ENCODE data around the gene NEGR1. TPM values are rescaled to one million over a fixed set of nuclear protein-coding genes. Genes with fewer than 3 reads are reported as not detected.

Gene NEGR1
- total and polyA plus RNA-seq, 2 donors (not counting 3 experiments of a cell fraction or from before 2014, with no cell fraction given), result 6.8 to 21.8 TPM

- Histone ChIP-seq H3K4me2 (ENCODE audit: insufficient read depth, low read length) (no peak overlapping the region), H4K20me1 (replicated peaks; ENCODE audit: control insufficient read depth, extremely low read depth, insufficient read depth, low read length) (no peaks in the 10 kb centered on the region), H3K9ac (replicated peaks; ENCODE audit: extremely low read depth, insufficient read depth, low read length) (no peak overlapping the region), H3K79me2 (ENCODE audit: control insufficient read depth, insufficient read depth, low read length) (no peaks in the 10 kb centered on the region), H3K9me3 (replicated peaks; ENCODE audit: control insufficient read depth, insufficient read depth, low read length) (no peaks in the 10 kb centered on the region), H3K27me3 (ENCODE audit: control insufficient read depth in 2 of 2, insufficient read depth in 2 of 2, low read length in 2 of 2) (no peaks in the 10 kb centered on the region), H3K4me1 (ENCODE audit: control insufficient read depth, extremely low read depth, insufficient read depth, low read length) (no peaks in the 10 kb centered on the region), H2AFZ (ENCODE audit: low read depth, low read length) (no peak overlapping the region), H3K36me3 (ENCODE audit: control insufficient read depth in 2 of 2, extremely low read depth in 1 of 2, insufficient read depth in 2 of 2, low read length in 2 of 2) (no peaks in the 10 kb centered on the region), H3K4me3 (replicated peaks in 1 of 3; ENCODE audit: insufficient read depth in 1 of 3, low read depth in 1 of 3, low read length in 3 of 3) (no peak overlapping the region), H3K27ac (ENCODE audit: insufficient read depth, low read depth, low read length) (no peak overlapping the region), H3K9me1 (replicated peaks; ENCODE audit: control insufficient read depth, extremely low read depth, insufficient read depth, low read length) (no peaks in the 10 kb centered on the region)
- POLR2A ChIA-PET, result no interaction called here
- CTCF ChIA-PET, result interaction anchor here (1.2 kb wide), 1 partner anchor 42 kb away, joined by 3 read pairs; no protein-coding TSS in a partner anchor
- dilution Hi-C loops (cut with MboI; ENCODE audit: extremely low pct_ligation_motif_present, low sequenced_read_pairs) (no loop called here), intact Hi-C loops (cut with micrococcal nuclease) (no loop called here)
- no peak for TF ChIP-seq CTCF (IDR thresholded peaks at IDR 0.05; ENCODE audit: extremely low read depth in 1 of 2, insufficient read depth in 1 of 2, low read depth in 1 of 2, low read length in 2 of 2)
- no peak for TF ChIP-seq POLR2AphosphoS5 (IDR thresholded peaks at IDR 0.05; ENCODE audit: insufficient read depth, low read depth, low read length)
- TF ChIP-seq POLR2A (IDR thresholded peaks at IDR 0.05; ENCODE audit: low read depth, low read length), result no peak
- TF ChIP-seq FOS (IDR thresholded peaks at IDR 0.05; ENCODE audit: borderline replicate concordance, insufficient read depth, low read length), result no peak
- TF ChIP-seq EZH2 (IDR thresholded peaks at IDR 0.05; ENCODE audit: borderline replicate concordance, low read depth, low read length, severe bottlenecking), result no peak
- TF ChIP-seq GATA2 (IDR thresholded peaks at IDR 0.05; ENCODE audit: insufficient read depth, insufficient read length, low read depth, low read length), result no peak
- TF ChIP-seq JUN (IDR thresholded peaks at IDR 0.05; ENCODE audit: borderline replicate concordance, insufficient read depth, insufficient read length, low read depth), result no peak
- no peak for TF ChIP-seq MYC (IDR thresholded peaks at IDR 0.05; ENCODE audit: low read depth, low read length)
- TF ChIP-seq MAX (IDR thresholded peaks at IDR 0.05; ENCODE audit: insufficient read depth, insufficient read length), result no peak
- no TSS peak for BruUV-seq (replicated peaks)
- FAIRE-seq (no peak), DNase-seq (ENCODE audit: low read depth, low spot score) (no peak)
Observed at GRCh38 chr1:71645015-71645414, 637.3 kb downstream of the NEGR1 start.
